Liver (tissue), 9 donors: ENCODE results near the gene EIF4G3. TPM values are rescaled to one million over a fixed set of nuclear protein-coding genes. Genes with fewer than 3 reads are reported as not detected.

Source experiments
- DNase-seq: peaks from one replicate; pipeline ENCODE4 v3.0.0-alpha.2; 2017; ENCODE audit warnings: low spot score
- H3K27ac ChIP-seq, 2 donors: one replicate each; pipeline ENCODE4 v1.7.0; 2013; ENCODE audit warnings: inconsistent platforms in 2 of 2, low read length in 2 of 2, control low read depth in 1 of 2, low read depth in 1 of 2, mild to moderate bottlenecking in 1 of 2
- H3K27me3 ChIP-seq, 4 donors: one replicate each; pipeline versions ENCODE4 v1.6.1 to v1.7.0; 2013; ENCODE audit warnings: low read length in 3 of 4, inconsistent platforms in 1 of 4, mild to moderate bottlenecking in 1 of 4, moderate library complexity in 1 of 4; ENCODE audit not compliant: control insufficient read depth in 4 of 4, insufficient read depth in 4 of 4
- H3K36me3 ChIP-seq, 4 donors: one replicate each; pipeline versions ENCODE4 v1.6.1 to v1.7.0; 2013; ENCODE audit warnings: low read length in 3 of 4, mild to moderate bottlenecking in 3 of 4, low read depth in 1 of 4, moderate library complexity in 1 of 4; ENCODE audit not compliant: control insufficient read depth in 4 of 4, insufficient read depth in 3 of 4
- H3K4me1 ChIP-seq, 4 donors: one replicate each; pipeline versions ENCODE4 v1.6.1 to v1.7.0; 2013; ENCODE audit warnings: low read length in 3 of 4, mild to moderate bottlenecking in 3 of 4, moderate library complexity in 1 of 4; ENCODE audit not compliant: control insufficient read depth in 4 of 4, insufficient read depth in 4 of 4
- H3K4me3 ChIP-seq, 3 donors: one replicate each; pipeline versions ENCODE4 v1.6.1 to v1.7.0; 2013; ENCODE audit warnings: low read length in 3 of 3, control low read depth in 1 of 3, low read depth in 1 of 3, mild to moderate bottlenecking in 1 of 3
- H3K9ac ChIP-seq, 2 donors: one replicate each; pipeline ENCODE4 v1.7.0; 2013; ENCODE audit warnings: low read length in 2 of 2, mild to moderate bottlenecking in 2 of 2, moderate library complexity in 2 of 2, control low read depth in 1 of 2, low read depth in 1 of 2
- H3K9me3 ChIP-seq, 4 donors: one replicate each; pipeline versions ENCODE4 v1.6.1 to v1.7.0; 2013; ENCODE audit warnings: low read length in 3 of 4; ENCODE audit not compliant: control insufficient read depth in 4 of 4
- CTCF ChIP-seq: fragments of 150-350 bp; IDR thresholded peaks from 2 replicates; pipeline ENCODE4 v1.5.1; 2017; ENCODE audit warnings: improper control_type of control experiment, low read depth, low read length; ENCODE audit not compliant: missing input control
- EGR1 ChIP-seq, 2 donors: IDR thresholded peaks; 2 replicates each; pipeline ENCODE4 v1.6.1; 2016 to 2018; ENCODE audit warnings: antibody characterized with exemption in 2 of 2, low read depth in 2 of 2
- FOXA1 ChIP-seq: IDR thresholded peaks from 2 replicates; pipeline ENCODE4 v1.6.1; 2016; ENCODE audit warnings: antibody characterized with exemption
- FOXA2 ChIP-seq: IDR thresholded peaks from 2 replicates; pipeline ENCODE4 v1.6.1; 2016; ENCODE audit warnings: antibody characterized with exemption
- GABPA ChIP-seq, 2 donors: IDR thresholded peaks in 1 of 2; conservative IDR thresholded peaks in 1 of 2; 2 replicates each; pipeline ENCODE4 v1.6.1; 2016; ENCODE audit warnings: antibody characterized with exemption in 2 of 2, mild to moderate bottlenecking in 1 of 2, moderate library complexity in 1 of 2
- HNF4A ChIP-seq, 2 donors: conservative IDR thresholded peaks; 2 replicates each; pipeline ENCODE4 v1.6.1; 2016; ENCODE audit warnings: antibody characterized with exemption in 2 of 2, mild to moderate bottlenecking in 2 of 2
- HNF4G ChIP-seq: IDR thresholded peaks from 2 replicates; pipeline ENCODE4 v1.6.1; 2016; ENCODE audit warnings: antibody characterized with exemption
- JUND ChIP-seq, 2 donors: IDR thresholded peaks; 2 replicates each; pipeline ENCODE4 v1.6.1; 2016; ENCODE audit warnings: antibody characterized with exemption in 2 of 2
- RAD21 ChIP-seq, 2 donors: IDR thresholded peaks; 2 replicates each; pipeline ENCODE4 v1.6.1; 2016; ENCODE audit warnings: antibody characterized with exemption in 2 of 2, mild to moderate bottlenecking in 2 of 2
- REST ChIP-seq: IDR thresholded peaks from 2 replicates; pipeline ENCODE4 v1.6.1; 2016; ENCODE audit warnings: antibody characterized with exemption, mild to moderate bottlenecking
- RXRA ChIP-seq, 2 donors: IDR thresholded peaks; 2 replicates each; pipeline ENCODE4 v1.6.1; 2017 to 2018; ENCODE audit warnings: antibody characterized with exemption in 2 of 2, mild to moderate bottlenecking in 1 of 2
- SP1 ChIP-seq: IDR thresholded peaks from 2 replicates; pipeline ENCODE4 v1.6.1; 2018; ENCODE audit warnings: antibody characterized with exemption, mild to moderate bottlenecking
- TAF1 ChIP-seq: conservative IDR thresholded peaks from 2 replicates; pipeline ENCODE4 v1.6.1; 2016; ENCODE audit warnings: antibody characterized with exemption, mild to moderate bottlenecking
- YY1 ChIP-seq: IDR thresholded peaks from 2 replicates; pipeline ENCODE4 v1.6.1; 2016; ENCODE audit warnings: antibody characterized with exemption, mild to moderate bottlenecking
- WGBS: extraction: QIAGEN DNeasy Blood & Tissue Kit; methylation state at CpG from one replicate; pipeline ENCODE4 v1.1.7; 2013; 5-methylcytosine and 5-hydroxymethylcytosine counted together
- polyA plus RNA-seq, 2 donors: library from polyadenylated mRNA; stranded (reverse) in 1 of 2; unstranded in 1 of 2; fragments of 200-250 nt in 1 of 2; fragments of >200 nt in 1 of 2; fragmentation: Nextera tagmentation in 1 of 2; extraction: Ambion mirVana in 1 of 2; gene quantifications; one replicate each; pipeline versions ENCODE4 v1.2.1 to v1.2.3, GENCODE V29; 2013 to 2015
- total RNA-seq, 2 donors: library from RNA; depleted of rRNA; stranded (reverse); fragments of >200 nt; gene quantifications; one replicate each; pipeline ENCODE4 v1.2.3, GENCODE V29; 2014
- TF ChIP-seq, protein P1 (sequence below): IDR thresholded peaks from 2 replicates; pipeline ENCODE4 v1.6.1; 2016; ENCODE audit warnings: antibody characterized with exemption
- TF ChIP-seq, protein P2 (sequence below): IDR thresholded peaks from 2 replicates; pipeline ENCODE4 v1.6.1; 2016; ENCODE audit warnings: antibody characterized with exemption
- donor health status: healthy.
- donor health status: healthy.
- donor health status: healthy.
- donor health status: healthy.
- donor health status: healthy.

The EIF4G3 gene
- total and polyA plus RNA-seq, 4 donors = 7.6 to 22.8 (median 11.7) TPM

GRCh38 chr1:21143752-21144151 is 32.9 kb downstream of the EIF4G3 start (continued):
- TF ChIP-seq REST (no peak), GABPA (IDR thresholded peaks at IDR 0.05 in 1 of 2, conservative IDR thresholded peaks at IDR 0.05 in 1 of 2) (no peak)
- TF ChIP-seq, protein P1, sequence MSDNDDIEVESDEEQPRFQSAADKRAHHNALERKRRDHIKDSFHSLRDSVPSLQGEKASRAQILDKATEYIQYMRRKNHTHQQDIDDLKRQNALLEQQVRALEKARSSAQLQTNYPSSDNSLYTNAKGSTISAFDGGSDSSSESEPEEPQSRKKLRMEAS = no peak

- peaks cover 0 to 5% (median under 1%) of the 10 kb centered on the region in 4 donors for H3K36me3 ChIP-seq
- no peak overlapping the region for H3K9ac ChIP-seq
- H3K27me3 ChIP-seq = no peaks in the 10 kb centered on the region
- 96% methylated on average over 4 of the region's 4 CpGs for WGBS
- no peaks in the 10 kb centered on the region for H3K4me1 ChIP-seq
- no peaks in the 10 kb centered on the region for H3K9me3 ChIP-seq
- no peak overlapping the region for H3K27ac ChIP-seq
- H3K4me3 ChIP-seq = no peak overlapping the region
- TF ChIP-seq GABPA (IDR thresholded peaks at IDR 0.05 in 1 of 2, conservative IDR thresholded peaks at IDR 0.05 in 1 of 2) (no peak), FOXA1 (no peak), HNF4G (no peak)
- TF ChIP-seq, protein P2, sequence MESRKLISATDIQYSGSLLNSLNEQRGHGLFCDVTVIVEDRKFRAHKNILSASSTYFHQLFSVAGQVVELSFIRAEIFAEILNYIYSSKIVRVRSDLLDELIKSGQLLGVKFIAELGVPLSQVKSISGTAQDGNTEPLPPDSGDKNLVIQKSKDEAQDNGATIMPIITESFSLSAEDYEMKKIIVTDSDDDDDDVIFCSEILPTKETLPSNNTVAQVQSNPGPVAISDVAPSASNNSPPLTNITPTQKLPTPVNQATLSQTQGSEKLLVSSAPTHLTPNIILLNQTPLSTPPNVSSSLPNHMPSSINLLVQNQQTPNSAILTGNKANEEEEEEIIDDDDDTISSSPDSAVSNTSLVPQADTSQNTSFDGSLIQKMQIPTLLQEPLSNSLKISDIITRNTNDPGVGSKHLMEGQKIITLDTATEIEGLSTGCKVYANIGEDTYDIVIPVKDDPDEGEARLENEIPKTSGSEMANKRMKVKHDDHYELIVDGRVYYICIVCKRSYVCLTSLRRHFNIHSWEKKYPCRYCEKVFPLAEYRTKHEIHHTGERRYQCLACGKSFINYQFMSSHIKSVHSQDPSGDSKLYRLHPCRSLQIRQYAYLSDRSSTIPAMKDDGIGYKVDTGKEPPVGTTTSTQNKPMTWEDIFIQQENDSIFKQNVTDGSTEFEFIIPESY = no peak
- no peak for DNase-seq
These were observed 33.6 kb downstream of the EIF4G3 start for GRCh38 chr1:21143138-21143537.

GRCh38 chr1:21141030-21141429 is 35.7 kb downstream of the EIF4G3 start:
- Histone ChIP-seq H3K9me3 (no peaks in the 10 kb centered on the region), H3K4me1 (no peaks in the 10 kb centered on the region), H3K36me3 (no peaks in the 10 kb centered on the region), H3K9ac (no peak overlapping the region), H3K4me3 (no peak overlapping the region), H3K27ac (no peak overlapping the region), H3K27me3 (no peaks in the 10 kb centered on the region)
- DNase-seq = no peak
- TF ChIP-seq SP1 = no peak
- TF ChIP-seq HNF4A (conservative IDR thresholded peaks at IDR 0.05) = no peak
- TF ChIP-seq, protein P2 = no peak
- no peak for TF ChIP-seq RAD21 (IDR thresholded peaks at IDR 0.05)
- no peak for TF ChIP-seq HNF4G
- no peak for TF ChIP-seq FOXA1
- TF ChIP-seq RXRA (IDR thresholded peaks at IDR 0.05) = no peak
- no peak for TF ChIP-seq EGR1 (IDR thresholded peaks at IDR 0.05; ENCODE audit: low read depth in 2 of 2)
- TF ChIP-seq TAF1 = no peak
- TF ChIP-seq, protein P1 = no peak
- TF ChIP-seq REST = no peak
- TF ChIP-seq YY1 = no peak
- TF ChIP-seq JUND (IDR thresholded peaks at IDR 0.05) = no peak
- TF ChIP-seq GABPA (IDR thresholded peaks at IDR 0.05 in 1 of 2, conservative IDR thresholded peaks at IDR 0.05 in 1 of 2) = no peak
- TF ChIP-seq CTCF = no peak
- TF ChIP-seq FOXA2 = no peak
- 71% methylated on average over 1 of the region's 1 CpG for WGBS
